Ishikawa (cell line): Measurements from ENCODE around the gene CAMK1.

Source experiments
- REST ChIP-seq: IDR thresholded peaks from 2 replicates; pipeline ENCODE4 v1.6.1; 2012; ENCODE audit warnings: low read depth, mild to moderate bottlenecking
- TAF1 ChIP-seq: IDR thresholded peaks from 2 replicates; pipeline ENCODE4 v1.6.1; 2012; ENCODE audit warnings: low read depth, mild to moderate bottlenecking
- YY1 ChIP-seq: IDR thresholded peaks from 2 replicates; pipeline ENCODE4 v1.6.1; 2012; ENCODE audit warnings: low read depth

DNA sequence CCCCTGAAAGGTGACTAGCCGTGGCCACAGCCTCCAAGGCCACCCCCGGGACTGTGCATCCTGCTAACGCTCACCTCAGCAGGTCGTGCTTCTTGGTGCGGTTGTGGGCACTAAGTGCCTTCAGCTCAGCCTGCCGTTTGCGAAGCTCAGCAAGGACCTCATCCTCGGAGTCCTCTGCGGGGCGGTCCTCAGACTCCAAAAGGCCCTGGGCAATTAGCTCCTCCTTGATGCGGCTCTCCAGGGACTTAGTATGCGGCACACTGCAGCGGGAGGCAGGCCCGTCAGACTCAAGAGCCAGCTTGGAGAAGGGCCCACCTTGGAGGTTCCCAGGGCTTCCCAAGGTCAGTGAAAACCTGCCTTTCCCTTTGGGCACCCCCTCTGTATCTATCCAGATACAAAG lies 14.2 kb upstream of the CAMK1 start:
- TF ChIP-seq REST, result no peak
- no peak for TF ChIP-seq YY1
- TF ChIP-seq TAF1, result no peak
